H1 (cell line): ENCODE results near the gene PTGES3L. TPM values are rescaled to one million over a fixed set of nuclear protein-coding genes. Genes with fewer than 3 reads are reported as not detected.

Experiments
- ATF3 ChIP-seq: IDR thresholded peaks from 2 replicates; pipeline ENCODE4 v1.6.1; 2011; ENCODE audit warnings: low read depth, mild to moderate bottlenecking, low read length; ENCODE audit not compliant: insufficient read depth
- BRCA1 ChIP-seq: IDR thresholded peaks from 2 replicates; pipeline ENCODE4 v1.6.1; 2012; ENCODE audit warnings: low read depth, low read length, improper control_type of control experiment
- HDAC2 ChIP-seq, 2 experiments: fragments of 300-600 bp in 1 of 2; sonication (generic) in 1 of 2; IDR thresholded peaks; 2 replicates each; pipeline ENCODE4 v1.6.1; 2011 to 2012; ENCODE audit warnings: low read depth in 2 of 2, low read length in 2 of 2, mild to moderate bottlenecking in 2 of 2, moderate library complexity in 2 of 2, borderline replicate concordance in 1 of 2, inconsistent platforms in 1 of 2
- MAX ChIP-seq: IDR thresholded peaks from 2 replicates; pipeline ENCODE4 v1.6.1; 2012; ENCODE audit warnings: inconsistent platforms
- POLR2A ChIP-seq, 2 experiments: IDR thresholded peaks; 1 replicate in 1 of 2; 2 replicates in 1 of 2; pipeline ENCODE4 v1.6.1; 2011; ENCODE audit warnings: low read depth in 2 of 2, low read length in 2 of 2, mild to moderate bottlenecking in 2 of 2; ENCODE audit errors: control extremely low read depth in 1 of 2
- RBBP5 ChIP-seq: IDR thresholded peaks from 2 replicates; pipeline ENCODE4 v1.7.1; 2012; ENCODE audit warnings: low read depth, mild to moderate bottlenecking, inconsistent platforms, low read length, moderate library complexity, borderline replicate concordance
- RFX5 ChIP-seq: IDR thresholded peaks from 2 replicates; pipeline ENCODE4 v1.6.1; 2011; ENCODE audit warnings: low read depth, low read length, improper control_type of control experiment, borderline replicate concordance
- SIX5 ChIP-seq: IDR thresholded peaks from 2 replicates; pipeline ENCODE4 v1.6.1; 2011; ENCODE audit warnings: mild to moderate bottlenecking, low read depth, low read length
- TAF7 ChIP-seq: optimal IDR thresholded peaks from 2 replicates; pipeline ENCODE3; 2011; ENCODE audit warnings: low read depth, mild to moderate bottlenecking, inconsistent platforms, low read length, moderate library complexity, borderline replicate concordance
- TBP ChIP-seq: IDR thresholded peaks from 2 replicates; pipeline ENCODE4 v1.6.1; 2011; ENCODE audit warnings: low read depth, low read length, improper control_type of control experiment
- YY1 ChIP-seq: IDR thresholded peaks from 2 replicates; pipeline ENCODE4 v1.6.1; 2011; ENCODE audit warnings: low read depth, mild to moderate bottlenecking, low read length
- polyA plus RNA-seq, 7 experiments: library from polyadenylated mRNA; depleted of rRNA in 3 of 7; stranded (reverse) in 5 of 7; unstranded in 2 of 7; fragments of >200 nt in 5 of 7; fragments of 200-250 nt in 2 of 7; gene quantifications; 1 replicate in 5 of 7; 2 replicates in 1 of 7; 4 replicates in 1 of 7; pipeline versions ENCODE4 v1.2.1 to v1.2.3, GENCODE V29; 2011 to 2013; ENCODE audit warnings: missing spikeins in 2 of 7, mixed read lengths in 2 of 7
- total RNA-seq: library from RNA; stranded (reverse); fragmentation: NEBNext Ultra II Directional; extraction: Animal tissue kit (Norgen Biotek cat#: 25700); gene quantifications from 2 replicates; pipeline ENCODE4 v1.2.1, GENCODE V29; 2021

The PTGES3L gene
- total and polyA plus RNA-seq, 2 of the 8 experiments (the other 6 are each of a cell fraction or from before 2014, with no cell fraction given): 3.0 to 3.6 TPM

GRCh38 chr17:42937712-42938596 is 41.9 kb downstream of the PTGES3L start (continued):
- TF ChIP-seq ATF3 (no peak), SIX5 (no peak), YY1 (0 out of 2 replicates have a peak, but pooled peaks have one; percentile 21), MAX (no peak), RBBP5 (no peak), POLR2A (IDR thresholded peaks at IDR 0.05; ENCODE audit: control extremely low read depth in 1 of 2, low read depth in 2 of 2, low read length in 2 of 2) (no peak), RFX5 (no peak), BRCA1 (no peak), HDAC2 (IDR thresholded peaks at IDR 0.05; ENCODE audit: borderline replicate concordance in 1 of 2, low read depth in 2 of 2, low read length in 2 of 2) (no peak), TBP (peak; percentile 43; the same call in 1 of the 2 replicates), TAF7 (no peak)
